OCI-LY3 (cell line): ENCODE results near the gene TMEM119.

Experiments used
- H2AFZ ChIP-seq: fragments of 200-600, 300-600 bp; shearing (Covaris generic); 2 replicates; pipeline ENCODE4 v1.6.0; 2014; ENCODE audit warnings: antibody characterized with exemption, low read depth, low read length
- H3K27ac ChIP-seq: fragments of 200-600, 300-600 bp; sonication (generic); 2 replicates; pipeline ENCODE4 v1.5.1; 2014; ENCODE audit warnings: mild to moderate bottlenecking, low read length, moderate library complexity, mixed read lengths
- H3K27me3 ChIP-seq: fragments of 200-600, 300-600 bp; sonication (generic); 2 replicates; pipeline ENCODE4 v1.6.1; 2014; ENCODE audit warnings: low read depth, low read length, mixed read lengths
- H3K36me3 ChIP-seq: fragments of 200-600, 300-600 bp; sonication (generic); replicated peaks from 2 replicates; pipeline ENCODE3; 2014; ENCODE audit warnings: low read depth, low read length, mixed read lengths
- H3K4me1 ChIP-seq: fragments of 300-600, 200-600 bp; sonication (generic); 2 replicates; pipeline ENCODE4 v1.6.1; 2014; ENCODE audit warnings: low read length, mixed read lengths
- H3K4me2 ChIP-seq: fragments of 200-600, 300-600 bp; sonication (generic); 2 replicates; pipeline ENCODE4 v1.6.1; 2014; ENCODE audit warnings: low read length, mixed read lengths
- H3K4me3 ChIP-seq: fragments of 300-600, 200-600 bp; sonication (generic); 2 replicates; pipeline ENCODE4 v1.5.1; 2014; ENCODE audit warnings: antibody characterized with exemption, mild to moderate bottlenecking, low read length, moderate library complexity
- H3K79me2 ChIP-seq: fragments of 300-600, 200-600 bp; shearing (Covaris generic); 2 replicates; pipeline ENCODE4 v1.6.1; 2014; ENCODE audit warnings: mild to moderate bottlenecking, low read length, mixed read lengths
- H3K9ac ChIP-seq: fragments of 300-600, 200-600 bp; shearing (Covaris generic); 2 replicates; pipeline ENCODE4 v1.6.0; 2014; ENCODE audit warnings: mild to moderate bottlenecking, low read length, moderate library complexity
- H3K9me3 ChIP-seq: fragments of 200-600, 300-600 bp; shearing (Covaris generic); 2 replicates; pipeline ENCODE4 v1.6.1; 2014; ENCODE audit warnings: low read length, mixed read lengths; ENCODE audit not compliant: insufficient read depth
- H4K20me1 ChIP-seq: fragments of 200-600, 300-600 bp; sonication (generic); 2 replicates; pipeline ENCODE4 v1.6.1; 2016; ENCODE audit warnings: low read length, mixed read lengths; ENCODE audit not compliant: insufficient read depth
- EZH2phosphoT487 ChIP-seq: fragments of 200-600 bp; shearing (Covaris generic); IDR thresholded peaks from 2 replicates; pipeline ENCODE4 v1.6.1; 2018; ENCODE audit warnings: antibody characterized with exemption, mixed run types, low read depth
- TF ChIP-seq, protein P1 (sequence below): fragments of 200-600, 300-600 bp; sonication (generic); IDR thresholded peaks from 2 replicates; pipeline ENCODE4 v1.5.1; 2014; ENCODE audit warnings: antibody characterized with exemption, low read length, low read depth

TMEM119 gene

DNA sequence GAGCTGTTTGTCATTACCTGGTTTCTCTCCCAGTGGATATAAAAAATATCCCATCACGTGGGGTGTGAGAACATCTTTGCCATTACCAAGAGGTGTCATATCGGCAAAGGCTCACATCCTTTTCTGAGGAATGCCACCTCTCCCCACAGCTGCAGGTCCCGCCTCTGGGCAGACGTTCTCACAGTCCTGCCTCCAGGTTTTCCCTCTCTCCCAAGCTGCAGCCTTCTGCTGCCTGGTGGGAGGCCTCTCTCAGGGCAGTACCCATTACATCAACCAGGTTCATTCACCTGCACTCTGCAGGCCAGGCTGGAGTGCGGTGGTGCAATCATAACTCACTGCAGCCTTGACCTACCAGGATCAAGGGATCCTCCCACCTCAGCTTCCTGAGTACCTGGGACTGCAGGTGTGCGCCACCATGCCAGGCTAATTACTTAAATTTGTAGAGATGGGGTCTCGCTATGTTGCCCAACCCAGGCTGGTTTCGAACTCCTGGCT is 15.0 kb upstream of the TMEM119 start:
- H2AFZ ChIP-seq, result no peak overlapping the region

GRCh38 chr12:108611884-108612415 is 14.1 kb upstream of the TMEM119 start:
- no peak overlapping the region for H2AFZ ChIP-seq
- no peaks in the 10 kb centered on the region for H3K27me3 ChIP-seq
- no peaks in the 10 kb centered on the region for H4K20me1 ChIP-seq
- no peak for TF ChIP-seq EZH2phosphoT487
- TF ChIP-seq, protein P1, sequence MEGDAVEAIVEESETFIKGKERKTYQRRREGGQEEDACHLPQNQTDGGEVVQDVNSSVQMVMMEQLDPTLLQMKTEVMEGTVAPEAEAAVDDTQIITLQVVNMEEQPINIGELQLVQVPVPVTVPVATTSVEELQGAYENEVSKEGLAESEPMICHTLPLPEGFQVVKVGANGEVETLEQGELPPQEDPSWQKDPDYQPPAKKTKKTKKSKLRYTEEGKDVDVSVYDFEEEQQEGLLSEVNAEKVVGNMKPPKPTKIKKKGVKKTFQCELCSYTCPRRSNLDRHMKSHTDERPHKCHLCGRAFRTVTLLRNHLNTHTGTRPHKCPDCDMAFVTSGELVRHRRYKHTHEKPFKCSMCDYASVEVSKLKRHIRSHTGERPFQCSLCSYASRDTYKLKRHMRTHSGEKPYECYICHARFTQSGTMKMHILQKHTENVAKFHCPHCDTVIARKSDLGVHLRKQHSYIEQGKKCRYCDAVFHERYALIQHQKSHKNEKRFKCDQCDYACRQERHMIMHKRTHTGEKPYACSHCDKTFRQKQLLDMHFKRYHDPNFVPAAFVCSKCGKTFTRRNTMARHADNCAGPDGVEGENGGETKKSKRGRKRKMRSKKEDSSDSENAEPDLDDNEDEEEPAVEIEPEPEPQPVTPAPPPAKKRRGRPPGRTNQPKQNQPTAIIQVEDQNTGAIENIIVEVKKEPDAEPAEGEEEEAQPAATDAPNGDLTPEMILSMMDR, result peak; percentile 56
- no peak overlapping the region for H3K27ac ChIP-seq
- peaks cover 7% of the 10 kb centered on the region; the same call in 1 of the 2 replicates for H3K9me3 ChIP-seq
- peaks cover 7% of the 10 kb centered on the region for H3K36me3 ChIP-seq
- no peak overlapping the region for H3K4me2 ChIP-seq
- H3K9ac ChIP-seq, result no peak overlapping the region
- no peaks in the 10 kb centered on the region for H3K79me2 ChIP-seq
- peaks cover 32% of the 10 kb centered on the region for H3K4me1 ChIP-seq
- H3K4me3 ChIP-seq, result no peak overlapping the region

More for the DNA sequence above, 15.0 kb upstream of the TMEM119 start:
- no peaks in the 10 kb centered on the region for H4K20me1 ChIP-seq
- no peak overlapping the region for H3K9ac ChIP-seq
- H3K79me2 ChIP-seq, result no peaks in the 10 kb centered on the region
- no peaks in the 10 kb centered on the region for H3K27me3 ChIP-seq
- H3K4me2 ChIP-seq, result peak overlapping the region; percentile 33; the same call in 1 of the 2 replicates
- peaks cover 41% of the 10 kb centered on the region for H3K4me1 ChIP-seq
- H3K9me3 ChIP-seq, result peaks cover 7% of the 10 kb centered on the region; the same call in 1 of the 2 replicates
- H3K27ac ChIP-seq, result no peak overlapping the region
- TF ChIP-seq, protein P1, result no peak
- no peak for TF ChIP-seq EZH2phosphoT487
- H3K36me3 ChIP-seq, result peaks cover 7% of the 10 kb centered on the region
- H3K4me3 ChIP-seq, result no peak overlapping the region

DNA sequence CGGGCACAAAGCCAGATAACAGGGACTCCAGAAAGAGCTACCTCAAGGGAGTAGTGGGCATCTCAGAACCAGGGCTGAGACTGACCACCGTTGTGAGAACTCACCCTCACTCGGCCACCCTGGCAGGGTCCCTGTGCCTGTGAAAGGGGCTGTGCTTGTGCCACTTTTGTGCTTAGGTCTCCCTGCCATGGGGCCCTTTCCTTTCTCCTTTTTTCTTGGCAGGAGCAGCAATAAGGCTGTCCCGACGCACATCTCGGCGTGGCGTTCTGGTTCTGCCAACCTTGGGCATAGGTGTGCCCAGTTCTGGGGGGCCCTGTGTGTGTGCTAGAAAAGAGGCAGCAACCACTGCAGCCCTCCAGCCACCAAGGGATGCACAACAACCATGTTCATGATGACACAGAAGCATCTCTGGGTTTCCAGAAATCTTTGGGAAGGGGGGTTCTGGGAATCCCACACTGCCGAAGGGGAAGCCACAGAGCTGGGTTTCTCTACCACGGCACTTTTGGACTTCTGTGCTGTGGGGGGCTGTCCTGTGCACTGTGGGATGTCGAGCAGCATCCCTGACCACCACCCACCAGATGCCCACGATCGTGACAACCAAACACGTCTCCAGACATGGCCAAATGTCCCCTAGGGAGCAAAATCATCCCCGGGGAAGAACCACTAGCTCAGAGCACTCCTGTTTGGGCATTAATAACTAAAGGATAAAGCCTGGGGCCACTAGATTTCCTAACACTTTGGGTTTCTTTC is 13.1 kb upstream of the TMEM119 start:
- H3K4me3 ChIP-seq, result no peak overlapping the region
- H2AFZ ChIP-seq, result no peak overlapping the region
- H3K27ac ChIP-seq, result no peak overlapping the region
- H3K27me3 ChIP-seq, result no peaks in the 10 kb centered on the region
- H3K9ac ChIP-seq, result no peak overlapping the region
- peaks cover 5% of the 10 kb centered on the region for H3K36me3 ChIP-seq
- peaks cover 5% of the 10 kb centered on the region; the same call in 1 of the 2 replicates for H3K9me3 ChIP-seq
- no peak for TF ChIP-seq EZH2phosphoT487
- TF ChIP-seq, protein P1, result no peak
- H3K4me2 ChIP-seq, result no peak overlapping the region
- no peaks in the 10 kb centered on the region for H3K79me2 ChIP-seq
- no peaks in the 10 kb centered on the region for H4K20me1 ChIP-seq
- peaks cover 23% of the 10 kb centered on the region for H3K4me1 ChIP-seq

DNA sequence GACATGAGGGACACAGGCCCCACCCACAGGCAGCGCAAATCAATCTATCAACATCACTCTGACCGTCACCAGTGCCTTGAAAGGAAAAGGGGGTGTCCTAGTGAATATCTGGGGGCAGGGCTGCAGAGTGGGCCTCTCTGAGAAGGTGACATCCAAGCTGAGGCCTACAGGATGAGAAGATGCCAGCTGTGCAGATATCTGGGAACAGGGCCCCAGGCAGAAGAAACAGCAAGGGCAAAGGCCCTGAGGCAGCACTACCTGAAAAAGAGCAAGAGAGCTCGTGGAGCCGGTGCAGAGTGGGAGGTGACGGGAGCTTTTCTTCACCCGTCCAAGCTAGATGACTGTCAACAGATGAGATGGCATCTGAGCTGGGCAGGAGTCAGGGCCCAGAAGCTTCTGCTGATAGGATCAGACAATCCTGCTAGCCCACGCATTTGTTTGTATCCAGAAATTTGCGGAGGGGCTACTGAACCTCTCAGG is 12.5 kb upstream of the TMEM119 start:
- Histone ChIP-seq H4K20me1 (no peaks in the 10 kb centered on the region), H3K4me1 (peaks cover 21% of the 10 kb centered on the region), H3K4me3 (no peak overlapping the region), H3K9ac (no peak overlapping the region), H3K27ac (no peak overlapping the region), H3K79me2 (no peaks in the 10 kb centered on the region), H3K4me2 (no peak overlapping the region), H2AFZ (no peak overlapping the region), H3K36me3 (no peaks in the 10 kb centered on the region), H3K9me3 (no peaks in the 10 kb centered on the region), H3K27me3 (no peaks in the 10 kb centered on the region)
- no peak for TF ChIP-seq EZH2phosphoT487
- TF ChIP-seq, protein P1, result no peak
